HG02763 (cell line): ENCODE measurements around the gene OR52E1.

ENCODE experiments used
- ATAC-seq: cut with Tn5 transposase; IDR thresholded peaks from one replicate; pipeline ENCODE4 v1.9.1; 2021; ENCODE audit warnings: mild to moderate bottlenecking, moderate library complexity; ENCODE audit not compliant: unreplicated experiment

Gene OR52E1

DNA sequence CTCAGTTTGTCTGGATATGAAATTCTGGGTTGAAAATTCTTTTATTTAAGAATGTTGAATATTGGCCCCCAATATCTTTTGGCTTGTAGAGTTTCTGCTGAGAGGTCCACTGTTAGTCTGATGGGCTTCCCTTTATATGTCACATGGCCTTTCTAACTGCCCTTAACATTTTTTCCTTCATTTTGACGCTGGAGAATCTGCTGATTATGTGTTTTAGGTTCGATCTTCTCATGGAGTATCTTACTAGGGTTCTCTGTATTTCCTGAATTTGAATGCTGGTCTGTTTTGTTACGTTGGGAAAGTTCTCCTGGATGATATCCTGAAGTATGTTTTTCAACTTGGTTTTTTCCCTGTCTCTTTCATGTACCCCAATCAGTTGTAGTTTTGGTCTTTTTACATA is 46.0 kb downstream of the OR52E1 start:
- no peak for ATAC-seq

DNA sequence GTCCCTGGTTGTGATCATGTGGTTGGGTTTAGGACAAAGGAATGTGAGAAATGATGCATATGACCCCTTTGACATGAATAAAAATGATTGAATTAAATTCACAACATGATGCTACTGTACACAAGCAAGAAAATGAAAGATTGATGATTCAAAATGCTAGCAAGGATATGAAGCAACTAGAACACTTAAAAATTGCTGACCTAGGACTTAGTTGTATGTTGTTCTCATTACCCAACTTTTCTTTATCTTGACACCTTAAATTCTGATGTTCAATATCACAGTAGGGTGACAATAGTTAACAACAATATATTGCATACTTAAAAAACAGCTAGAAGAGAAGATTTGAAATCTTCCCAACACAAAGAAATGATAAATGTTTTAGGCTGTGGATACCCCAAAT is 48.2 kb downstream of the OR52E1 start:
- no peak for ATAC-seq

- no peak for ATAC-seq
Observed at GRCh38 chr11:5118893-5119292, 49.5 kb downstream of the OR52E1 start.
